BJ (cell line): Measurements from ENCODE around the gene FOXJ1. TPM values are rescaled to one million over a fixed set of nuclear protein-coding genes. Genes with fewer than 3 reads are reported as not detected.

ENCODE experiments used
- CTCF ChIA-PET: fragments of 350-600 bp; formaldehyde crosslinking; extraction: SDS; loops from one replicate; lab custom pipeline; 2021; ENCODE audit warnings: antibody characterized with exemption, inconsistent platforms; lab: Yijun Ruan, JAX
- POLR2A ChIA-PET: fragments of 300-600 bp; sonication (Branson Sonifier 250); formaldehyde crosslinking; extraction: SDS; loops from one replicate; lab custom pipeline; 2021; ENCODE audit warnings: antibody characterized with exemption; lab: Charles Lee
- DNase-seq: peaks from one replicate; pipeline ENCODE4 v3.0.0-alpha.2; 2011; ENCODE audit warnings: low read depth
- H3K27me3 ChIP-seq: 2 replicates; pipeline ENCODE4 v1.6.0; 2011; ENCODE audit warnings: low read length; ENCODE audit not compliant: control insufficient read depth, insufficient read depth
- H3K36me3 ChIP-seq: 2 replicates; pipeline ENCODE4 v1.5.1; 2011; ENCODE audit warnings: low read length; ENCODE audit not compliant: control insufficient read depth, insufficient read depth
- H3K4me3 ChIP-seq: 2 replicates; pipeline ENCODE4 v1.5.1; 2011; ENCODE audit warnings: low read depth, mild to moderate bottlenecking, control low read depth, low read length
- polyA plus RNA-seq: library from polyadenylated mRNA; depleted of rRNA; stranded (reverse); fragments of >200 nt; gene quantifications from 2 replicates; pipeline ENCODE4 v1.2.3, GENCODE V29; 2011
- TF ChIP-seq, protein P1 (sequence below): IDR thresholded peaks from 2 replicates; pipeline ENCODE4 v1.5.1; 2011; ENCODE audit warnings: low read depth, mild to moderate bottlenecking, control low read depth, inconsistent platforms, low read length, moderate library complexity; ENCODE audit not compliant: insufficient read depth

The FOXJ1 gene
- polyA plus RNA-seq, 1 experiment, result not detected

DNA sequence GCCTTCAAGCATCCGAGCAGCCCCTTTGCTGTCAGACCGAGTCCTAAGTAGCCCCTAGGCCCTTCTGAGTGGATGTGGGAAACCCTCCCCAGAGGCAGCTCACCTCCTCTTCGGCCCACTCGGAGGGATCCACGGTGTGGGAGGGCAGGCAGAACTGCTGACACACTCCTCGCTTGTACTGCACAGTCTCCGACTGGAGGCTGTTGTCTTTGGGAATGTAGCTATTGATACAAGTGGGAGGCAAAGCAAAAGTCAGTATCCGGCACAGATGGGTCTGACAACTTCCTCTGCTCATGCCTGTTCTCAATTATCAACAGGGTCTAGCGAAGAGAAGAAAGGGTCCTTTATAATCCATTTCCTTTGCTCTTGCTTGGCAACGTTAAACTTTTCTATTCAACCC is 25.9 kb upstream of the FOXJ1 start:
- Histone ChIP-seq H3K27me3 (no peaks in the 10 kb centered on the region), H3K4me3 (no peak overlapping the region), H3K36me3 (no peaks in the 10 kb centered on the region)
- CTCF ChIA-PET, result interaction anchor here (1.0 to 2.4 kb wide), 4 partner anchors 13 to 153 kb away, joined by 3 to 24 read pairs (median 6); no protein-coding TSS in a partner anchor
- DNase-seq, result no peak
- TF ChIP-seq, protein P1, sequence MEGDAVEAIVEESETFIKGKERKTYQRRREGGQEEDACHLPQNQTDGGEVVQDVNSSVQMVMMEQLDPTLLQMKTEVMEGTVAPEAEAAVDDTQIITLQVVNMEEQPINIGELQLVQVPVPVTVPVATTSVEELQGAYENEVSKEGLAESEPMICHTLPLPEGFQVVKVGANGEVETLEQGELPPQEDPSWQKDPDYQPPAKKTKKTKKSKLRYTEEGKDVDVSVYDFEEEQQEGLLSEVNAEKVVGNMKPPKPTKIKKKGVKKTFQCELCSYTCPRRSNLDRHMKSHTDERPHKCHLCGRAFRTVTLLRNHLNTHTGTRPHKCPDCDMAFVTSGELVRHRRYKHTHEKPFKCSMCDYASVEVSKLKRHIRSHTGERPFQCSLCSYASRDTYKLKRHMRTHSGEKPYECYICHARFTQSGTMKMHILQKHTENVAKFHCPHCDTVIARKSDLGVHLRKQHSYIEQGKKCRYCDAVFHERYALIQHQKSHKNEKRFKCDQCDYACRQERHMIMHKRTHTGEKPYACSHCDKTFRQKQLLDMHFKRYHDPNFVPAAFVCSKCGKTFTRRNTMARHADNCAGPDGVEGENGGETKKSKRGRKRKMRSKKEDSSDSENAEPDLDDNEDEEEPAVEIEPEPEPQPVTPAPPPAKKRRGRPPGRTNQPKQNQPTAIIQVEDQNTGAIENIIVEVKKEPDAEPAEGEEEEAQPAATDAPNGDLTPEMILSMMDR, result no peak
- POLR2A ChIA-PET, result no interaction called here

DNA sequence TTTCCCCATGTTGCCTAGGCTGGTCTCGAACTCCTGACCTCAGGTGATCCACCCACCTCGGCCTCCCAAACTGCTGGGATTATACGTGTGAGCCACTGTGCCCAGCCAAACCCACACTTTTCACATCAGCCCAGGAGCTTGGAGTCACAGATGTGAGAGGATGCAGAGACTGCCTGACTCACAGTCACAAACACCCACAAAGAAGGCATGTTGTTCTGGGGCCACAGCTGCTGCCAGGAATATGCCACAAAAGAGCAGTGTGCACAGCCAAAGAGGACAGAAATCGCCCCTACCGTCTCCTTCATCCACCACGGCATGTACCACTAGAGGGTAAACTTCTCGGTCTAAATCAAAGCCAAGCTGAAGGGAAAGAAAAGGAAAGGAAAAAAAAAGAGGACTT is 25.1 kb upstream of the FOXJ1 start:
- Histone ChIP-seq H3K27me3 (peaks cover 4% of the 10 kb centered on the region), H3K4me3 (no peak overlapping the region), H3K36me3 (no peaks in the 10 kb centered on the region)
- TF ChIP-seq, protein P1, result 0 out of 2 replicates have a peak, but pooled peaks have one; percentile 11
- no peak for DNase-seq
- ChIA-PET CTCF (interaction anchor here (0.6 to 2.4 kb wide), 6 partner anchors 10 to 114 kb away, joined by 3 to 24 read pairs (median 4); no protein-coding TSS in a partner anchor), POLR2A (no interaction called here)

DNA sequence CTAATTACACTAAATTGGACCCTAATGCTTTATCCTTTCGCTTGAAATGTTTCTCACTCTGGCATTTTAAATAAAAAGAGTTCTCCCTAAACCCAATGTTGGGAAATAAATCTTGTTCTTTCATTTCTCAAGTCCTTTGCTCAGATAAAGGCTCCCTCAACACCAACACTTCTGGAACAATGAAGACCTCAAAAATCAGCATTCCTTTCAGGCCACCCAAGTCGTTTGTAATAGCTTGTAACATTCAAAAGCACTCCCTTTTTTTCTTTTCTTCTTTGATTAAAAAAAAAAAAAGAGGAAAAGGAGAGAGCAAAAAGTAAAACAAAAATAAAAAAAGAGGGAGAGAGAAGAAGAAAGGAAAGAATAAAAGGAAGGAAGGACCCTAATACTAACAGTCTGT is 23.3 kb upstream of the FOXJ1 start:
- Histone ChIP-seq H3K4me3 (no peak overlapping the region), H3K27me3 (peaks cover 4% of the 10 kb centered on the region), H3K36me3 (no peaks in the 10 kb centered on the region)
- ChIA-PET POLR2A (no interaction called here), CTCF (no interaction called here)
- TF ChIP-seq, protein P1, result no peak
- DNase-seq, result no peak

DNA sequence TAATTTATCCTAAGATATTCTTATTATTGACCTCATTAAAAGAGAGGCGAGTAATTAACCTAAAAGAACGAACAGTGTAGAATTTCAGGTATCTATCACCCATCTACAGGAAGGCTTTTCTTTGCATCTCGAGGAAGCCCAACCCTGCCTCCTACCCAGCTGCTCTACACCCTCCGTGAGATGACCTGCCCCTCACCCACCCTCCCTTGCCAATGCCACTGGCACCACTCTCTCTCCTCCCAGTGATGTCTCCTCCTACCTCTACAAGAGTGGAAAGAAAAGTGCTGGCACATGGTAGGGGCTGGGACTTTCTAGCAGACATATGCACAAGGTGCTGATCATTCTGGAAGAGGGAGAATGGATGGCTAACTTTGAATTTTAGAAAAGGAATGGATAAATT is 22.9 kb upstream of the FOXJ1 start:
- H3K4me3 ChIP-seq, result no peak overlapping the region
- peaks cover 4% of the 10 kb centered on the region for H3K27me3 ChIP-seq
- H3K36me3 ChIP-seq, result no peaks in the 10 kb centered on the region
- TF ChIP-seq, protein P1, result no peak
- POLR2A ChIA-PET, result no interaction called here
- CTCF ChIA-PET, result no interaction called here
- no peak for DNase-seq

DNA sequence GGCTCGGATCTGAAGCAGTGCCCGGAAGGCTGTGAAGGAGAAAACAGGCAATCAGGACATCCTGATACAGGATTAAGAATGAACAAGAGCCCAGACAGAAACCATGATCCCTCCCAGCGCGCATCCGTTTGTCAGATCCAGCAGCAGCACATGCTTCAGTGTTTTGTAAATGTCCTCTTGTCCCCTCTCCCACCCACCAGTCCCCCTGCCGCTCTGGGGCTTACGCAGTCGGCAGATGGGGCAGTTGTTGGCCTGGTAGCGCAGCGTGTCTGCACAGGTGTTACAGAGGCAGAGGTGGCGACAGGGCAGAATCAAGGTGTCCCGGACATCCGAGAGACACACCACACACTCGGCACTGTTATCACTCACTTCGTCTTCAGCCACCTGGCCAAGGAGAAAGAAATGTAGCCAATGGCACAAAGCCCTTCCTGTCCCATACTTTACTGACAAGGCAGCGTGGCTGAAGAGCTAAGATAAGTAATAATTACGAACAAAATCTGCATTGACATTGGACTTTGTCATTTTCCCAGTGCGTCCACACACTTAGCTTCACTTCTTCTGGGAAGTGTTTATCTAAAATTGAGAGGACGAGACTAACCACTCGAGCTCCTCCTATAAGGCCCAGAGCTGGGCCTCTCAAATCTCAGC is 20.7 kb upstream of the FOXJ1 start:
- ChIA-PET CTCF (no interaction called here), POLR2A (no interaction called here)
- Histone ChIP-seq H3K27me3 (peaks cover 8% of the 10 kb centered on the region), H3K4me3 (no peak overlapping the region), H3K36me3 (no peaks in the 10 kb centered on the region)
- DNase-seq, result no peak
- TF ChIP-seq, protein P1, result no peak
